Germinal center (tissue), 1 donor: ENCODE results near the gene HS3ST3A1.
"Not testable (repeated sequence)": the region's sequence is repeated elsewhere in the genome, so short reads cannot be mapped to it uniquely, and the experiment has no call there.

Experiments
- DNase-seq: peaks from one replicate; pipeline ENCODE4 v3.0.0; 2012; ENCODE audit warnings: mixed read lengths, low spot score

The HS3ST3A1 gene

GRCh38 chr17:13575922-13576419 lies 25.8 kb downstream of the HS3ST3A1 start:
- no peak for DNase-seq

- DNase-seq: no peak
These were observed 26.3 kb downstream of the HS3ST3A1 start for GRCh38 chr17:13575466-13575865.

- no peak for DNase-seq
These were observed 29.1 kb downstream of the HS3ST3A1 start for GRCh38 chr17:13572581-13572980.

GRCh38 chr17:13569398-13570123 lies 32.2 kb downstream of the HS3ST3A1 start:
- no peak for DNase-seq

GRCh38 chr17:13568582-13569397 lies 32.9 kb downstream of the HS3ST3A1 start:
- DNase-seq: no peak

- DNase-seq: no peak
These were observed 37.9 kb downstream of the HS3ST3A1 start for GRCh38 chr17:13563866-13564265.

GRCh38 chr17:13562271-13562800 lies 39.4 kb downstream of the HS3ST3A1 start:
- no peak for DNase-seq

GRCh38 chr17:13561606-13562270 lies 40.0 kb downstream of the HS3ST3A1 start:
- no peak for DNase-seq

- DNase-seq: no peak
These were observed 40.8 kb downstream of the HS3ST3A1 start for GRCh38 chr17:13560935-13561334.

- DNase-seq: no peak
These were observed 43.1 kb downstream of the HS3ST3A1 start for GRCh38 chr17:13558588-13558987.

- DNase-seq: no peak
These were observed 44.7 kb downstream of the HS3ST3A1 start for GRCh38 chr17:13557077-13557476.

- DNase-seq: no peak
These were observed 47.5 kb downstream of the HS3ST3A1 start for GRCh38 chr17:13554231-13554630.

- DNase-seq: no peak
These were observed 51.4 kb downstream of the HS3ST3A1 start for GRCh38 chr17:13550291-13550690.

GRCh38 chr17:13548576-13548975 lies 53.2 kb downstream of the HS3ST3A1 start:
- not testable (repeated sequence) for DNase-seq

GRCh38 chr17:13546851-13547250 lies 54.9 kb downstream of the HS3ST3A1 start:
- no peak for DNase-seq

- DNase-seq: no peak
These were observed 55.8 kb downstream of the HS3ST3A1 start for GRCh38 chr17:13545941-13546340.

GRCh38 chr17:13544765-13545164 lies 57.0 kb downstream of the HS3ST3A1 start:
- no peak for DNase-seq

- no peak for DNase-seq
These were observed 57.4 kb downstream of the HS3ST3A1 start for GRCh38 chr17:13544292-13544691.

- DNase-seq: no peak
These were observed 59.1 kb downstream of the HS3ST3A1 start for GRCh38 chr17:13542636-13543035.

- DNase-seq: no peak
These were observed 60.7 kb downstream of the HS3ST3A1 start for GRCh38 chr17:13541032-13541480.

GRCh38 chr17:13540546-13540945 lies 61.2 kb downstream of the HS3ST3A1 start:
- DNase-seq: no peak

- DNase-seq: no peak
These were observed 62.3 kb downstream of the HS3ST3A1 start for GRCh38 chr17:13539421-13539820.
